Stomach (tissue), 9 donors: ENCODE data around the gene KCNH8. TPM values are rescaled to one million over a fixed set of nuclear protein-coding genes. Genes with fewer than 3 reads are reported as not detected.

Experiments
- DNase-seq, 2 donors: peaks; one replicate each; pipeline versions ENCODE4 v3.0.0 to v3.0.0-alpha.2; 2013 to 2019
- H3K27ac ChIP-seq, 5 donors: fragments of 200-600 bp in 4 of 5; sonication (generic) in 4 of 5; one replicate each; pipeline ENCODE4 v1.5.1; 2013 to 2019; ENCODE audit warnings: mild to moderate bottlenecking in 1 of 5, moderate library complexity in 1 of 5
- H3K27me3 ChIP-seq, 3 donors: fragments of 200-600 bp; sonication (generic); one replicate each; pipeline ENCODE4 v1.5.1; 2017 to 2019; ENCODE audit warnings: mixed run types in 1 of 3
- H3K36me3 ChIP-seq, 4 donors: fragments of 200-600 bp; sonication (generic); 1 replicate in 3 of 4; 2 replicates in 1 of 4; pipeline ENCODE4 v1.5.1; 2016 to 2019
- H3K4me1 ChIP-seq, 4 donors: fragments of 200-600 bp; sonication (generic); one replicate each; pipeline ENCODE4 v1.5.1; 2016 to 2019
- H3K4me3 ChIP-seq, 4 donors: fragments of 200-600 bp; sonication (generic) in 3 of 4; one replicate each; pipeline ENCODE4 v1.5.1; 2016 to 2019; ENCODE audit warnings: mild to moderate bottlenecking in 1 of 4
- H3K9me3 ChIP-seq, 4 donors: fragments of 200-600 bp; sonication (generic); one replicate each; pipeline ENCODE4 v1.5.1; 2016 to 2019
- EP300 ChIP-seq: sonication (generic); formaldehyde crosslinking; IDR thresholded peaks from one replicate; pipeline ENCODE4 v1.6.1; 2017; ENCODE audit warnings: antibody characterized with exemption
- POLR2A ChIP-seq, 4 donors: fragments of 450-650 bp; IDR thresholded peaks; one replicate each; pipeline ENCODE4 v1.6.1; 2016; ENCODE audit warnings: antibody characterized with exemption in 4 of 4, control low read depth in 2 of 4, mild to moderate bottlenecking in 1 of 4, moderate library complexity in 1 of 4
- POLR2AphosphoS5 ChIP-seq, 3 donors: sonication (generic); formaldehyde crosslinking; IDR thresholded peaks; one replicate each; pipeline ENCODE4 v1.6.1; 2016; ENCODE audit warnings: antibody characterized with exemption in 3 of 3
- WGBS, 5 donors: extraction: QIAGEN DNeasy Blood & Tissue Kit in 3 of 5; methylation state at CpG; one replicate each; pipeline versions ENCODE4 v1.1.5 to v1.1.7; 2013 to 2018; 5-methylcytosine and 5-hydroxymethylcytosine counted together
- intact Hi-C: fragments of 100-400 bp; cut with DNase I; formaldehyde crosslinking; loops from one replicate; pipeline ENCODE4 v1.15.1; 2023; ENCODE audit warnings: low total_unique reads
- polyA plus RNA-seq, 3 donors: library from polyadenylated mRNA; stranded (reverse); fragments of 200-250 nt; gene quantifications; one replicate each; pipeline ENCODE4 v1.2.3, GENCODE V29; 2013
- total RNA-seq, 5 donors: library from RNA; depleted of rRNA; stranded (reverse); fragments of >200 nt; gene quantifications; one replicate each; pipeline versions ENCODE4 v1.1.0 to v1.2.3, GENCODE V29; 2014 to 2016
- TF ChIP-seq, protein P1 (sequence below), 7 experiments: fragments of 450-650 bp in 4 of 7; fragments of 200-600 bp in 3 of 7; sonication (generic) in 3 of 7; IDR thresholded peaks; one replicate each; pipeline ENCODE4 v1.5.1; 2016 to 2019; ENCODE audit warnings: antibody characterized with exemption in 7 of 7, control low read depth in 2 of 7, mild to moderate bottlenecking in 1 of 7
- donor health status: healthy with polysubstance abuse.
- donor health status: Bipolar disorder and iron deficiency.
- donor health status: healthy.

The KCNH8 gene
- total and polyA plus RNA-seq, 8 donors = 0.29 to 5.3 (median 0.89) TPM; not detected in 1

DNA sequence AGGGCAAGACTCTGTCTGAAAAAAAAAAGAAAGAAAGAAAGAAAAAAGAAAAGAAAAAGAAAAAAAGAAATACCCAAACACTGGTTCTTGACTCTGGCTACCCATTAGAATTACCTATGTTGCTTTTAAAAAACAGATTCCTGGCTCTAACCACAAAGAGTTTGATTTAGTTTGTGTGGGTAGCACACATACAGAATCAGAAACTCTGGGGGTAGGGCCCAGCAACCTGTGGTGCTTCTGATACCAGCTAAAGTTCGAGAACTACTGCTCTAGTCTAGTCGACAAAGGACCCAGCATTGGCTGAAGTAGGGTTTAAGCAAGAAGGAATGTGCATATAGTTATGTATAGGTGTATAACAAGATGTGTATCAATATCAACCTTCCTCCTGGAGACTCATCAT, 393.0 kb downstream of the KCNH8 start:
- Histone ChIP-seq H3K27me3 (no peaks in the 10 kb centered on the region), H3K4me1 (peaks cover 0 to 5% (median 0%) of the 10 kb centered on the region in 4 donors), H3K27ac (no peak overlapping the region), H3K4me3 (no peak overlapping the region), H3K9me3 (no peaks in the 10 kb centered on the region), H3K36me3 (no peaks in the 10 kb centered on the region)
- intact Hi-C loops = no loop called here
- DNase-seq = no peak
- TF ChIP-seq POLR2AphosphoS5 (IDR thresholded peaks at IDR 0.05) (no peak), EP300 (no peak), POLR2A (IDR thresholded peaks at IDR 0.05) (no peak)
- TF ChIP-seq, protein P1, sequence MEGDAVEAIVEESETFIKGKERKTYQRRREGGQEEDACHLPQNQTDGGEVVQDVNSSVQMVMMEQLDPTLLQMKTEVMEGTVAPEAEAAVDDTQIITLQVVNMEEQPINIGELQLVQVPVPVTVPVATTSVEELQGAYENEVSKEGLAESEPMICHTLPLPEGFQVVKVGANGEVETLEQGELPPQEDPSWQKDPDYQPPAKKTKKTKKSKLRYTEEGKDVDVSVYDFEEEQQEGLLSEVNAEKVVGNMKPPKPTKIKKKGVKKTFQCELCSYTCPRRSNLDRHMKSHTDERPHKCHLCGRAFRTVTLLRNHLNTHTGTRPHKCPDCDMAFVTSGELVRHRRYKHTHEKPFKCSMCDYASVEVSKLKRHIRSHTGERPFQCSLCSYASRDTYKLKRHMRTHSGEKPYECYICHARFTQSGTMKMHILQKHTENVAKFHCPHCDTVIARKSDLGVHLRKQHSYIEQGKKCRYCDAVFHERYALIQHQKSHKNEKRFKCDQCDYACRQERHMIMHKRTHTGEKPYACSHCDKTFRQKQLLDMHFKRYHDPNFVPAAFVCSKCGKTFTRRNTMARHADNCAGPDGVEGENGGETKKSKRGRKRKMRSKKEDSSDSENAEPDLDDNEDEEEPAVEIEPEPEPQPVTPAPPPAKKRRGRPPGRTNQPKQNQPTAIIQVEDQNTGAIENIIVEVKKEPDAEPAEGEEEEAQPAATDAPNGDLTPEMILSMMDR (IDR thresholded peaks at IDR 0.05) = no peak
- WGBS, 5 donors = 73 to 88% (median 86%) methylated on average over 2 of the region's 2 CpGs

DNA sequence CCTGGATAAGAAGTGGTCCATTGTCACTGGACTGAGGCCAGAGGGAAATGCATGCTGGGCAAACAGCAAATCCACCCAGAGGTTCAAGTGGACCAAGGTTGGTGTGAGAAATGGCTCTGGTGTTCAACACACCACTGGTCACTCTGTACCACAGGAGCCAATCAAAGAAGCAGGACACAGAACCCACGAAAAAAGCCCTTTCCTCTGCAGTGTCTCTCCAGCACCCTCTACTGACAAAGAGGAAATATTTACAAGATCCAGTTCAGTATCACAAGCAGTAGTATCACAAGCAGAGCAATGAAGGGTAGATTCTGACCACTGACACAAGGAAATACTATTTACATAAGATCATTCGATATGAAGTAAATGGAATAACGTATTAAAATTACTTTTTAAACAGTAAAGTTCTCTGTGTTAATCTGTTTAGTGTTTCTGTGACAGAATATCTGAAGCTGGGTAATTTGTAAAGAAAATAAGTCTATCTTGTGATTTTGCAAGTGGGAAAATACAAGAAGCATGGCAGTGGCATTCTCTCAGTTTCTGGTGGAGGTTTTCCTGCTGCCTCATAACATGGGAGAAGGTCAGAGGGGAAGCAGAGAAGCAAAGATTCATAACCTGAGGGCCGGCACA, 395.0 kb downstream of the KCNH8 start:
- WGBS, 5 donors = 25 to 33% (median 31%) methylated on average over 4 of the region's 4 CpGs
- TF ChIP-seq, protein P1 (IDR thresholded peaks at IDR 0.05) = peak in 3 of 7 experiments; percentile 20 to 33 (median 22)
- no peak for TF ChIP-seq POLR2AphosphoS5 (IDR thresholded peaks at IDR 0.05)
- Histone ChIP-seq H3K27me3 (no peaks in the 10 kb centered on the region), H3K4me1 (peaks cover 0 to 5% (median 0%) of the 10 kb centered on the region in 4 donors), H3K27ac (no peak overlapping the region), H3K36me3 (no peaks in the 10 kb centered on the region), H3K4me3 (no peak overlapping the region), H3K9me3 (no peaks in the 10 kb centered on the region)
- DNase-seq = peak in 1 of 2 donors; percentile 57
- intact Hi-C loops = no loop called here

DNA sequence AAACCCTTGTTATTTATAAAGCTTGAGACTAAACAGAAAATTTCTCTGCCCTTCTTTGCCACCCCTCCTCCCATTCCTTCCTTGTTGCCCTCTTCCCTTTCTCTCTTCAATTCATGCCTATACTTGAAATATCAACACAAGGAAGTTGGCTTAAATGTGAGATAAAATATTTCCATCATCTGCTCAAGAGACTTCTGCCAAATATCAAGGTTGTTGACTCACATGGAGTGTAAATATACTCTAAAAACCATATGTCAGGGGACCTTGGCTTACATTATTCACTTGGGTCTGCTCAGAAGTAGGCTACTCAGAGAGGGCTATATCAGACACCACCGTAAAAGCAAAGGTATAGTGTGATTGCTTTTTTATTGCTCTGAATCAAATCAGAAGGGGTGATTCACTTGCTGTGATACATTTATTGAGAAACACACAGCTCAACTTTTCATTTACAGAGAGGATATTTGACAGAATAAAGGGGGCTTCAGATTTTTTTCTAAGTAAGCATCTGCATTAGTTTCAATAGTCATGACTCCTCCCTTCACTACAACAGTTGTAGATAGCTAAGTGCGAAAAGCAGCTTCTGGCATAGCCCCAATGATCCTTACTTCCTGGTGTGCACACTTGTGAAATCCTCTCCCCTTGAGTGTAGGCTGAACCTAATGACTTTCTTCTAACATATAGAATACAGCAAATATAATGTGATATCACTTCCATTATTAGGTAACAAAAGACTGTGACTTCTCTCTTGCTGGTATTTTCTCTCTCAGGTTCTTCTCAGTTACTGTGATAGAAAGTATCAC, 399.6 kb downstream of the KCNH8 start:
- Histone ChIP-seq H3K4me1 (no peaks in the 10 kb centered on the region), H3K4me3 (no peak overlapping the region), H3K27me3 (no peaks in the 10 kb centered on the region), H3K27ac (no peak overlapping the region), H3K36me3 (no peaks in the 10 kb centered on the region), H3K9me3 (peaks cover 0 to 4% (median 0%) of the 10 kb centered on the region in 4 donors)
- TF ChIP-seq POLR2AphosphoS5 (IDR thresholded peaks at IDR 0.05) = no peak
- TF ChIP-seq, protein P1 (IDR thresholded peaks at IDR 0.05) = no peak
- no peak for TF ChIP-seq EP300
- no peak for TF ChIP-seq POLR2A (IDR thresholded peaks at IDR 0.05)
- 34 to 50% (median 40%) methylated on average over 2 of the region's 2 CpGs for WGBS, 5 donors
- intact Hi-C loops = no loop called here
- DNase-seq = peak in 1 of 2 donors; percentile 12

DNA sequence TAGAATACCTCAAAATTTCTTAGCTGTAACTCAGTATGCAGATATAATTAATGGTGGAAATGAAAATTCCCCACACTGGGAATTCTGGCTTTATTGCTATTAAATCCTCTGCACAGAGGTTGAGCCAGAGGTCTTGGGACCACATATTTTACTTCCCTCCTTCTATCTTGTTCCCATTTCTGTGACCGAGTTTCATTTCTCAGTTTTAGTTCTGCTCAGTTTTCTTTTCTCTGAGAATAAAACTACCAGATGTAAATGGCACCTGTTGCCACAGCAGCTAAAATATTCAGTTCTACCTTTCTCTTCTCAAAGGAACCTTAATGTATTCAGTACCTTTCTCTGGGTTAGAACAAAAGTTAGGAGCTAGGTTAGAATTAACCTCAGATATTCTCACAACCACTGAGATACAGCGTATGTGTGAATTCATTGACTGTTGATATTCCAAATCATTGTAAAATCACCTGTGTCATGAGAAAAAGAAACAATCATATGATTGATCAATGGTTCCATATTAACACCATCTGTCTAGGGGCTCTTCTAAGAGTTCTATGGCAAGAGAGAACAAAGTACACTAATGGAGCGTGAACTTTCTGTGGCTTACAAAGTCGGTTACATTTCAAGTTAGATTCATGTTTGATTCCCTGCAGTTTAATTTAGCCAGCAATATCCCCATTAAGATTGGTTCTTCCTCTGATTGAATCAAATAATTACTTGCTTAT, 411.6 kb downstream of the KCNH8 start:
- no peaks in the 10 kb centered on the region for H3K4me1 ChIP-seq

More for the DNA sequence above, 411.6 kb downstream of the KCNH8 start:
- no peak for DNase-seq
- no peaks in the 10 kb centered on the region for H3K36me3 ChIP-seq
- no peak overlapping the region for H3K27ac ChIP-seq
- peaks cover 0 to 3% (median 0%) of the 10 kb centered on the region in 4 donors for H3K9me3 ChIP-seq
- intact Hi-C loops = no loop called here
- H3K4me3 ChIP-seq = no peak overlapping the region
- no peaks in the 10 kb centered on the region for H3K27me3 ChIP-seq
- 73 to 90% (median 84%) methylated on average over 4 of the region's 4 CpGs for WGBS, 5 donors
- TF ChIP-seq, protein P1 (IDR thresholded peaks at IDR 0.05) = no peak
- TF ChIP-seq POLR2A (IDR thresholded peaks at IDR 0.05) (no peak), EP300 (no peak), POLR2AphosphoS5 (IDR thresholded peaks at IDR 0.05) (no peak)
